Erythroblast (primary cell): ENCODE results near the gene SYT14.

ENCODE experiments used
- GATA1 ChIP-seq: IDR thresholded peaks from 2 replicates; pipeline ENCODE4 v1.6.1; 2011; ENCODE audit warnings: low read depth, mild to moderate bottlenecking, control low read depth, low read length, moderate library complexity
- POLR2A ChIP-seq: IDR thresholded peaks from 2 replicates; pipeline ENCODE4 v1.6.1; 2011; ENCODE audit warnings: mild to moderate bottlenecking, low read length

- no peak for TF ChIP-seq GATA1
- TF ChIP-seq POLR2A, result no peak
Measured at GRCh38 chr1:209899948-209900347, 38.1 kb upstream of the SYT14 start.
